Endometrial microvascular endothelial cells (primary cell): ENCODE results near the gene CYP26A1. TPM values are rescaled to one million over a fixed set of nuclear protein-coding genes. Genes with fewer than 3 reads are reported as not detected.

Experiments used
- in situ Hi-C: cut with HindIII; loops from 2 replicates; pipeline ENCODE4 v1.10.0; 2017; ENCODE audit warnings: low sequenced_read_pairs, low pct_unique_long_range_greater_than_20kb; ENCODE audit errors: inconsistent ontology term
- total RNA-seq: library from RNA; depleted of rRNA; stranded (reverse); fragments of >200 nt; gene quantifications from one replicate; pipeline ENCODE4 v1.2.3, GENCODE V29; 2015; ENCODE audit errors: inconsistent ontology term

CYP26A1 gene
- total RNA-seq, 1 donor from 2014 or later = 0.46 TPM

- in situ Hi-C loops = no loop called here
Observed at GRCh38 chr10:93075369-93076221, 1.9 kb downstream of the CYP26A1 start.

DNA sequence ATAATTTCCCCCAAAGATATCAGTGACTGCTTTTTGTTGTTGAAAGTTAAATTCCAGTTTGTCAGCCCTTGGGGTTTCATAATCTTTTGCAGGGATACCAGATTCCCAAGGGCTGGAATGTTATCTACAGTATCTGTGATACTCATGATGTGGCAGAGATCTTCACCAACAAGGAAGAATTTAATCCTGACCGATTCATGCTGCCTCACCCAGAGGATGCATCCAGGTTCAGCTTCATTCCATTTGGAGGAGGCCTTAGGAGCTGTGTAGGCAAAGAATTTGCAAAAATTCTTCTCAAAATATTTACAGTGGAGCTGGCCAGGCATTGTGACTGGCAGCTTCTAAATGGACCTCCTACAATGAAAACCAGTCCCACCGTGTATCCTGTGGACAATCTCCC is 3.2 kb downstream of the CYP26A1 start:
- in situ Hi-C loops = no loop called here

DNA sequence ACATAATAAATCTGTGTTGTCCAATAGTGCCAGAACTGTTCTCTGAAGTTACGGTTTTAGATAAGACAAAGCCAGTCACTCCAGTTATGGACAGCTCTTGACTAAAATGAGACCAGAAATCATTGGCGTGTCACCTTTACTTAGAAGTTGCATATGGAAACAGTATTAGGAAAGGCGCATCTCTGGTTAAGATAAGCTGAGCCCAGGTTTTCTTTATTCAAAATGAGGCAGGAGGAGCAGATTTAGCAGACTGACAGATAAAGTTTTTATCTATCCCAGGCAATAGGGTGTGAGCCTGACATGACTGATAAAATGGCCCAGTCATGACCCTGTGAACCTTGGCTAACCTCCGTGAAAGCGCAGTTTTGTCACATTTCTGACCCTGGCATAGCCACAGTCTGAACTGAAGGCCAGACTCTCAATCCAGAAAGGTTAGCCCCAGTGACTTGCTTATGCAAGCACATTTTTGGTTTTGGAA is 4.2 kb downstream of the CYP26A1 start:
- in situ Hi-C loops = no loop called here

DNA sequence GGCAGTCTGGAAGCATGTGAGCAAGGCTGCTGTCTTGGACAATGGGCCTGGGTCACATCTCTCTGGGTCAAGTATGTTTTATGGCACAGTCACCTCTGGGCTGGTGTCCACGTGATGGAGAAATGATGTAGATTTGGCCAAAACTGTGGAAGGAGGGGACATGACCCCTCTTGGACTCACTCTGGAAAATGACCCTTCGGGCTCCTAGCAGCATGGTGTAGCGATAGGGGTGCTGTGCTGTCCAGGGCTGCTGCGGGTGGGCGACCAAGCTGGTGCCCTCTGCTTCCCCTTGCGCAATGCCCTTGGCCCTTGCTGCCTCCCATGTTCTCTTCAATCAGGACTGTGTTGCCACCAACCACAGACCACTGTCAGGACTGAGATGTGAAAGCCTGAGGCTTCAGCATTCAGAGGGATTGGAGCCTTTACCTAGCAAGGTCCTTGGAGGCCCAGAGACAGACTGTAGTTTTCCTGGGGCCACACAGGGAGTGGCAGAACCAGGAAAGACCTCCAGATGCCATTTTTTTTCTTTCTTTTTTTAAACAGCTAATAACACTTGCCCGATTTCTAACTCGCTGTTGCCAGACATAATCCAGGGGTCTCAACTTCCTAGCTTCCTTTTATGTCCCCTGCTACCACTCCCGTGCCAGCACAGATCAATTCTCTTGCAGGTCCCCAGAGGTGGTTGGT is 6.1 kb downstream of the CYP26A1 start:
- in situ Hi-C loops = no loop called here

GRCh38 chr10:93080350-93081046 is 6.8 kb downstream of the CYP26A1 start:
- in situ Hi-C loops = no loop called here

- in situ Hi-C loops = no loop called here
Observed at GRCh38 chr10:93081318-93081717, 7.6 kb downstream of the CYP26A1 start.

DNA sequence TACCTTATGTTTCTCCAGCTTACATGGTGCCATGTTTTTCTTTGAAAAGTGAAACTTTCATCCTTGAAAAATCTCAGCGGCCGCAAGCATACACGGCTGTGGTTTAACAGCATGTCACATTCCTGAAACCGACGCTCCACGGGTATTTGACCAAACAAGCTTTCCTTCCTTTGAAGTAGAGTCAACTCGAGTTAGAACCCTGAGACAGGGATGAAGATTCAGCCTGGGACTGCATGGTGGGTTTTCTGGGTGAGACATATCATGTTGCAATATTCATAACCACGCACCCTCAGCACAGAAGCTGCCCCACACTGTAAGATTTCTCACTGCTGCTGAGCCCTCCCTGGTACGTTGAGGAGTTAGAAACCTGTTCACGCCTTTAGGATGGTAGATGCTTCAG is 8.1 kb downstream of the CYP26A1 start:
- in situ Hi-C loops = no loop called here

DNA sequence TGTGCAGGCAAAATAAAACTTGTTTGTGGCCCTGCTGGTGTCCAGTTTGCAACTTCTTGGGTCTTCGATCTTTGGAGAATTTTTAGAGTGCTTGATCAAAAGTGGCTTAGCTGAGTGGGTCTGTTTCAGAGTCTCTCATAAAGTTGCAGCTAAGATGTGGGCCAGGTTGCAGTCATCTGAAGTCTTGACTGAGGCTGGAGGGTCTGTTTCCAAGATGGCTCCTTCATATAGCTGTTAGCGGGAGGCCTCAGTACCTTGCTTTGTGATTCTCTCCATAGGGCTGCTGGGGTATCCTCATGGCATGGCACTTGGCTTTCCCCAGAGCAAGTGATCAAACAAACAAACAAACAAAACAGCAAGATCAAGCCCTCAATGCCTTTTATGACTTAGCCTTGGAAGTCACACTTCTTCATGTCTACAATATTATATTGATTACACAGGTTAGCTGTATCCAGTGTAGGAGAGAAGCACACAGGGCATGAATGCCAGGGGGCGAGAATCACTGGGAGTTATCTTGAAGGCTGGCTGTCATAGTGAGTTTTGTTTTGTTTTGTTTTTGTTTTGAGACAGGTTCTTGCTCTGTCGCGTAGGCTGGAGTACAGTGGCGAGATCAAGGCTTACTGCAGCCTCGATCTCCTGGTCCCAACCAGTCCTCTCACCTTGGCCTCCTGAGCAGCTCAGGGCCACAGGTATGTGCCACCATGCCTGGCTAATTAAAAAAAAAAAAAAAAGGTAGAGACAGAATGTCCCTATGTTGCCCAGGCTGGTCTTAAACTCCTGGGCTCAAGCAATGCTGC is 10.2 kb downstream of the CYP26A1 start:
- in situ Hi-C loops = no loop called here

- in situ Hi-C loops = no loop called here
Observed at GRCh38 chr10:93085272-93085859, 11.7 kb downstream of the CYP26A1 start.

- in situ Hi-C loops = no loop called here
Observed at GRCh38 chr10:93086289-93086688, 12.6 kb downstream of the CYP26A1 start.

DNA sequence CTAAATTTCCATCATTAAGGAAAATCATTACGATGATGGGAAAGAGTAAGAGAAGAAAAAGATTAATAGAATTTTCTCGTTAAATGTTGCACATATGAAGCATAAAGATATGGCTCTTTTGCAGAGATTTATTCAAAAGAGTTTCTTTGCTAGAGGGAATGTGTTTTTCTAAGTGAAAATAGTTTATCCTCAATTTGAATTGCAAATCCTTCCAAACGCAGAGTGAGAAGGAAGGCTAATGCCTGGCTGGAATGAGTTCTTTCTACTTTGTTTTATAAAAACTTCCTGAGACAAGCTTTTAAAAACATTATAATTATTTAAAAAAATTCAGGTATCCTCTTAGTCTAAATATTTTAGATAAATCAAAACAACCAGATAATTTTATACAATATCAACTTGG is 14.2 kb downstream of the CYP26A1 start:
- in situ Hi-C loops = no loop called here

DNA sequence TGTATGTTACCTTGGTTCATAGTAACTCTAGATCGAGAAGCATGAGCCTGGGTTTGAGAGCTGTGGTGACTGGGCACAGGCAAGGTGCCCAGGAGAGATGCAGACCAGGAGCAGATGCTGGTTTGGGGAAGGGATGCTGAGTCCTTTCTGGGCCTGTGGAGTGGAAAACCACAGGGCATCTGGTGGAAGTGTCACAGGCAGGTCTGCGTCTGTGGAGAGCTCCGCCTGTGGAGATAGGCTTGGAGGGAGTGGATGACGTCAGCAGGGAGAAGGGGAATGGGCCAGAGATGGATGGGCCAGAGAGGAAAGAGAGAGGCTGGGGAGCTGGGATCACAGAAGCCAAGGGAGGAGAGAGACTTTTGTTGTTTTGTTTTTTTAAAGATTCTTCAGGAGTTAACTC is 14.8 kb downstream of the CYP26A1 start:
- in situ Hi-C loops = no loop called here

DNA sequence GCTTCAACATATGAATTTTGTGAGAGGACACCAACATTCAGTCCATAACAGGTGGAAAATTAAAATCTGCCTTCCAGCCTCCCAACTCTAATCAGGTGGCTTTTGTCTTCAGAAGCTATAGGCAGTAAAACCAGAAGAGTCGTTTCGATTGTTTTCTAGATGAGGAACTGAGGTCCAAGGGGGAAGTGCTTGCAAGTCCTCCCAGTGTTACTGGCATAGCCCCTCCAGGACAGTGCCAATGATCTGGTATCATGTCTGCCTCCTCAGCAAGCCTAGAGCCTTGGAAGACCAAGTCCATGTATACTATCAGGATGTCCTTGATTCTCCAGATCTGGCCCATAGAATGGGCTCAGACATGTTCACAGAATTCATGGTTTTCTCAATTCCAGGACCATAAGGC is 16.9 kb downstream of the CYP26A1 start:
- in situ Hi-C loops = no loop called here

DNA sequence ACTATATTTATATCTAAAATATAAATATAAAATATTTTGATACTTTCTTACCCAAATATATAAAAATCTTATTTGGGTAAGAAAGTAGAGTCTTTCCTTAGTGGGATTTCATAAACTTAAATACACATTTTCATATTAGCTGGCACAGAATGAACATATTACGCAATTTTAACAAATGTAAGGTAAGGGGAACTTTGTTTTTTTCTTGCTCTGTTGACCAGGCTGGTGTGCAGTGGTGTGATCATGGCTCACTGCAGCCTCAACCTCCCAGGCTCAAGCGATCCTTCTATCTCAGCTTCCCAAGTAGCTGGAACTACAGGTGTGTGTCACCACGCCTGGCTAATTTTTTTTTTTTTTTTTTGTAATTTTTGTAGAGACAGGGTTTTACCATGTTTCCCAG is 18.3 kb downstream of the CYP26A1 start:
- in situ Hi-C loops = no loop called here

- in situ Hi-C loops = no loop called here
Observed at GRCh38 chr10:93095225-93095624, 21.5 kb downstream of the CYP26A1 start.

DNA sequence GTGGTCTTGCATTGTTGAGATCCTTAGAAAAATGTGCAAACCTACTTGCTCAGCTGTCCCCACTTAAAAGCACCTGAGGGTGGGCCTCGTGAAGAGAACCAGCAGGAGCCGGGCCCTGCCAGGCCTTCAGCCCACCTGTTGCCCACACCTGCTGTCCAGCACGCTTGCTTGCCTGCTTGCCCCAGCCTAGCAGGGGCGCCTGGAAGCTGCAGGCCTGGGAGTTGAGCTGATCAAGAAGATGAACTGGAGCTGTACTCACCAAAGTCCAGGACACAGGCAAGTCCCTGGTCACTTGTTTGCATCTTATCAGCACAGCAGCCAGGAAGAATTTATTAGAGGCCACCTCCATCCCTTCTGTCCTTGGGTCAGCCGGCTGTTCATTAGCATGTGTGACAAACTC is 23.2 kb downstream of the CYP26A1 start:
- in situ Hi-C loops = no loop called here

DNA sequence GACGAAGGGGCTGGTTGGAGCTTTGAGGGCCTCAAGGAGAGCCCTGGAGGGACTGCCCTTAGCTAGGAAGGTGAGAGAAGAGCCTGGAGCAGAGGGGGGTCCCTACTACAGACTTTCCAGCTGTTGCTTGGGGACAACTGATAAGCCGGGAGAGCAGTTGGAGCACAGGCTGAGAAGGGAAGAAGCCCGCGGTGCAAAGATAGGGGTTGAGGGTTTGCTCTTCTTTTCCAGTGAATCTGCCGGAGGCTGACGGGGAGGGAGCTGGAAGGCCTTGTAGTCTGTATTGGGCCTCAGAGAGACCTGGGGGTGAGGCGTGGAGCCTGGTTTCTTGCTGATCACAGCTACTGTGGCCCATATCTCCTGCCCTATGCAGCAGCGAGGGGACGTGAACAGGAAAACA is 23.7 kb downstream of the CYP26A1 start:
- in situ Hi-C loops = no loop called here

DNA sequence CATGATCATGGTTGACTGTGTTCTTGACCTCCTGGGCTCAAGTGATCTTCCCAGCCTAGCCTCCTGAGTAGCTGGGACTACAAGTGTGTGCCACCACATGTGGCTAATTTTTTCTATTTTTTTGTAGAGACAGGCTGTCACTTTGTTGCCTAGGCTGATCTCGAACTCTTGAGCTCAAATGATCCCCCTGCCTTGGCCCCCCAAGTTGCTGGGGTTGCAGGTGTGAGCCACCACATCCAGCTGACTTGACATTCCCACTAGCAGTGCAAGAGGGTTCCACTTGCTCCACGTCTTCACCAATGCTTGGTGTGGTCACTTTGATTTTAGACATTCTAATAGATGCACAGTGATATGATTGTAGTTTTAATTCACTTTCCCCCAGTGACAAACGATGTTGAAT is 25.1 kb downstream of the CYP26A1 start:
- in situ Hi-C loops = no loop called here

- in situ Hi-C loops = loop anchor here (25.0 kb wide), 1 partner anchor 188 kb away; no protein-coding TSS in a partner anchor
Observed at GRCh38 chr10:93099670-93100069, 26.0 kb downstream of the CYP26A1 start.
